ENCODE data around the gene PRG3.

- no peak for TF ChIP-seq CTCF (CRISPR knock-in tag; IDR thresholded peaks at IDR 0.05)
- no peak for TF ChIP-seq POLR2A (IDR thresholded peaks at IDR 0.05; ENCODE audit: insufficient read depth in 1 of 2, low read depth in 2 of 2, low read length in 2 of 2)
- TF ChIP-seq SIN3A (IDR thresholded peaks at IDR 0.05; ENCODE audit: borderline replicate concordance, low read depth, low read length): no peak
- no peak for TF ChIP-seq TAF1 (CRISPR knock-in tag; IDR thresholded peaks at IDR 0.05)
- TF ChIP-seq MAX (IDR thresholded peaks at IDR 0.05): no peak
- no peak for TF ChIP-seq ZNF138 (CRISPR knock-in tag; IDR thresholded peaks at IDR 0.05; ENCODE audit: low read depth)
- no peak for TF ChIP-seq BRCA1 (CRISPR knock-in tag; IDR thresholded peaks at IDR 0.05)
- TF ChIP-seq DPF2 (CRISPR knock-in tag; IDR thresholded peaks at IDR 0.05; ENCODE audit: borderline replicate concordance, low read depth): no peak
- no peak for TF ChIP-seq CEBPB (IDR thresholded peaks at IDR 0.05; ENCODE audit: borderline replicate concordance, low read depth, low read length)
- TF ChIP-seq MNT (IDR thresholded peaks at IDR 0.05): no peak
- TF ChIP-seq CBX5 (CRISPR knock-in tag; IDR thresholded peaks at IDR 0.05; ENCODE audit: borderline replicate concordance): no peak
- TF ChIP-seq ZNF292 (CRISPR knock-in tag; IDR thresholded peaks at IDR 0.05; ENCODE audit: borderline replicate concordance, low read depth): no peak
- no peak for TF ChIP-seq USF2 (IDR thresholded peaks at IDR 0.05; ENCODE audit: low read depth, low read length)
- no peak for TF ChIP-seq USF2 (CRISPR knock-in tag; IDR thresholded peaks at IDR 0.05; ENCODE audit: borderline replicate concordance)
- no peak for TF ChIP-seq SOX5 (CRISPR knock-in tag; IDR thresholded peaks at IDR 0.05; ENCODE audit: borderline replicate concordance)
Measured at GRCh38 chr11:57358543-57358961, 22.4 kb downstream of the PRG3 start.

Data from HepG2 (cell line).